T-cell (primary cell): ENCODE results near the gene SF1. TPM values are rescaled to one million over a fixed set of nuclear protein-coding genes. Genes with fewer than 3 reads are reported as not detected.
A peak's percentile ranks its signal among the peaks of the same experiment; 100 is the strongest.

Experiments used
- ATAC-seq, 4 experiments: fragments of 200-7000 bp in 3 of 4; fragments of 150-1000 bp in 1 of 4; cut with Tn5 transposase; replicated peaks in 1 of 4; 1 replicate in 3 of 4; 2 replicates in 1 of 4; pipeline ENCODE4 v1.10.0; 2021; ENCODE audit warnings: moderate library complexity in 3 of 4, mild to moderate bottlenecking in 2 of 4, moderate number of reproducible peaks in 1 of 4
- CTCF ChIA-PET, 2 donors: fragments of 300-600 bp; sonication (Branson Sonifier 250); formaldehyde crosslinking; loops; one replicate each; lab custom pipeline; 2022; ENCODE audit warnings: antibody characterized with exemption in 2 of 2; lab: Charles Lee
- POLR2A ChIA-PET, 2 donors: fragments of 300-600 bp; sonication (Branson Sonifier 250); formaldehyde crosslinking; loops; one replicate each; lab custom pipeline; 2022; ENCODE audit warnings: antibody characterized with exemption in 2 of 2; lab: Charles Lee
- DNase-seq, 35 experiments: peaks; one replicate each; pipeline versions ENCODE4 v3.0.0 to v3.0.0-alpha.2; 2013 to 2023
- H3K27ac ChIP-seq: one replicate; pipeline ENCODE4 v1.5.1; 2013; ENCODE audit warnings: low read length
- H3K27me3 ChIP-seq, 2 experiments: replicated peaks in 1 of 2; 1 replicate in 1 of 2; 2 replicates in 1 of 2; pipeline versions ENCODE4 v1.6.1 to v1.7.0; 2013; ENCODE audit warnings: low read length in 1 of 2, mixed read lengths in 1 of 2; ENCODE audit not compliant: control insufficient read depth in 2 of 2, insufficient read depth in 2 of 2; ENCODE audit errors: extremely low read depth in 1 of 2
- H3K36me3 ChIP-seq, 2 donors: 1 replicate in 1 of 2; 2 replicates in 1 of 2; pipeline versions ENCODE4 v1.6.1 to v1.7.0; 2013; ENCODE audit warnings: low read length in 1 of 2; ENCODE audit not compliant: control insufficient read depth in 2 of 2, insufficient read depth in 1 of 2; ENCODE audit errors: extremely low read depth in 1 of 2
- H3K4me1 ChIP-seq, 2 experiments: 1 replicate in 1 of 2; 2 replicates in 1 of 2; pipeline versions ENCODE4 v1.6.1 to v1.7.0; 2013; ENCODE audit warnings: low read length in 2 of 2, mixed read lengths in 1 of 2; ENCODE audit not compliant: insufficient read depth in 2 of 2, control insufficient read depth in 1 of 2; ENCODE audit errors: extremely low read depth in 1 of 2
- H3K4me3 ChIP-seq, 2 donors: 1 replicate in 1 of 2; 2 replicates in 1 of 2; pipeline versions ENCODE4 v1.5.1 to v1.7.0; 2013; ENCODE audit warnings: mild to moderate bottlenecking in 2 of 2, low read length in 1 of 2, moderate library complexity in 1 of 2; ENCODE audit not compliant: control insufficient read depth in 1 of 2; ENCODE audit errors: extremely low read depth in 1 of 2
- H3K9me3 ChIP-seq: 2 replicates; pipeline ENCODE4 v1.7.0; 2013
- H3K27ac Mint-ChIP-seq, 2 donors: one replicate each; pipeline ENCODE4 v1.8.0; 2020 to 2021; ENCODE audit warnings: mild to moderate bottlenecking in 2 of 2, mixed read lengths in 2 of 2
- H3K27me3 Mint-ChIP-seq, 2 donors: one replicate each; pipeline ENCODE4 v1.8.0; 2021 to 2022; ENCODE audit warnings: mixed read lengths in 2 of 2
- H3K36me3 Mint-ChIP-seq: one replicate; pipeline ENCODE4 v1.8.0; 2021; ENCODE audit warnings: mixed read lengths
- H3K4me1 Mint-ChIP-seq, 3 donors: one replicate each; pipeline ENCODE4 v1.8.0; 2020 to 2022; ENCODE audit warnings: mixed read lengths in 3 of 3, mild to moderate bottlenecking in 1 of 3
- H3K4me3 Mint-ChIP-seq, 3 donors: one replicate each; pipeline ENCODE4 v1.8.0; 2020 to 2022; ENCODE audit warnings: mild to moderate bottlenecking in 3 of 3, mixed read lengths in 3 of 3, moderate library complexity in 3 of 3
- H3K9me3 Mint-ChIP-seq, 3 donors: one replicate each; pipeline ENCODE4 v1.8.0; 2020 to 2022; ENCODE audit warnings: mixed read lengths in 3 of 3
- WGBS: methylation state at CpG from one replicate; pipeline ENCODE4 v1.1.5; 2013; ENCODE audit warnings: missing lambda C conversion rate; ENCODE audit not compliant: insufficient coverage; 5-methylcytosine and 5-hydroxymethylcytosine counted together
- total RNA-seq, 35 experiments: library from RNA in 6 of 35; stranded (reverse) in 6 of 35; fragments of 120-200 nt in 1 of 35; gene quantifications; one replicate each; pipeline versions ENCODE4 v1.2.1 to v1.2.4 and lab custom pipeline; 2013 to 2026

The SF1 gene
- total RNA-seq, 5 donors from 2014 or later (not counting 1 experiment from before 2014, with no cell fraction given) = 670 to 1,510 (median 732) TPM

- WGBS = 74% methylated on average over 10 of the region's 10 CpGs
- H3K27ac Mint-ChIP-seq = peak overlapping the region; percentile 86 to 89
- ChIA-PET CTCF (interaction anchor here (0.6 to 2.2 kb wide), 2 partner anchors 26 to 30 kb away, joined by 3 to 5 read pairs; no protein-coding TSS in a partner anchor), POLR2A (interaction anchor here (0.5 to 1.8 kb wide), 3 partner anchors 15 to 757 kb away, joined by 3 to 12 read pairs (median 3); no protein-coding TSS in a partner anchor)
- H3K9me3 Mint-ChIP-seq = no peaks in the 10 kb centered on the region
- peaks cover 3% of the 10 kb centered on the region for H3K36me3 Mint-ChIP-seq
- Histone ChIP-seq H3K27ac (peak overlapping the region; percentile 94), H3K36me3 (peaks cover under 1 to 9% of the 10 kb centered on the region in 2 donors), H3K4me3 (peak overlapping the region in 1 of 2 donors; percentile 65), H3K4me1 (peaks cover 8 to 58% of the 10 kb centered on the region in 2 experiments), H3K9me3 (no peaks in the 10 kb centered on the region), H3K27me3 (no peaks in the 10 kb centered on the region)
- ATAC-seq (no peak), DNase-seq (no peak)
- H3K27me3 Mint-ChIP-seq = no peaks in the 10 kb centered on the region
- H3K4me3 Mint-ChIP-seq = peak overlapping the region; percentile 49 to 96 (median 53)
- H3K4me1 Mint-ChIP-seq = peaks cover 33 to 42% (median 41%) of the 10 kb centered on the region in 3 donors
These were observed 31.9 kb downstream of the SF1 start for GRCh38 chr11:64746486-64746885.

DNA sequence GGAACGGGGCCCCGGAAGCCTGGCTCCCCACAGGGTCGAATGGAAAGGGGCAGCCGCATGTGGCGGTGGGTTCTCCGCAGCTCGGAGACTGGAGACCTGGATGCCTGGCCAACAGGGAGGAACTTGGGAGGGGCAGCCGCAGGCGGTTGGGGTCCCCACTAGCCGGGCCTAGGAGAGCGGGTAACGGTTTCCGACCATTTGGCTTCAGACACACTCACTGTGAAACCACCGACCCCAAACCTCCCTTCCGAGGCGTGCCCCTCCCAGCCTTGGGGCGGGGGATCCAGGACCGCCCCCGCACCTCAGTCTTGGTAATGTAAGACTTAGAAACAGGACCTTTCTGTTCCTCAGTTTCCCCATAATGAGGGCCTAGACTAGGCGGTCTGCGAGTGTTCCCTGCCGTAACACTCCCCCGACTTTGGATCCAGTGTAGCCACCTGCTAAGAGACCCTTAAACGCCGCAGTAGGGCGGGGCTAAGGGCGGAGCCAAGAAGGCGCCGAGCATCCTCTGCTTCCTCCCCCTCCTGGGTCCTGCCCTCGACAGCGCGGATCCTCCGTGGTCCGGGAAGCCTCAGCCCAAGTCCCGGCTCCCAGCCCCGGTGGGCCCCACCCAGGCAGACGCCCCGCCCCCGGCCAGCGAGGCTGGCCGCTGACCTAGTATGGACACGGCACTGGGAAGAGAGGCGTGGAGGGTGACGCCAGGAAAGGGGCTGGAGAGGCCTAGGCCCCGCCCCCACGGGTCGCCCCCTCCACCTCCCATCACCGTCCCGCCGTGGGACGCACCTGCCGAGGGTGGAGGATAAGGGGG lies 32.6 kb downstream of the SF1 start:
- H3K27ac Mint-ChIP-seq = peak overlapping the region; percentile 97 to 99
- H3K36me3 Mint-ChIP-seq = peaks cover 3% of the 10 kb centered on the region
- peaks cover 35 to 46% (median 43%) of the 10 kb centered on the region in 3 donors for H3K4me1 Mint-ChIP-seq
- DNase-seq (peak; percentile 67 to 88 (median 81)), ATAC-seq (peak; percentile 42 to 44 (median 44))
- no peaks in the 10 kb centered on the region for H3K9me3 Mint-ChIP-seq
- no peaks in the 10 kb centered on the region for H3K27me3 Mint-ChIP-seq
- peaks cover 8 to 59% of the 10 kb centered on the region in 2 experiments for H3K4me1 ChIP-seq
- ChIA-PET POLR2A (interaction anchor here in 1 of 2 donors (0.5 to 1.8 kb wide), 2 partner anchors 19 to 29 kb away, joined by 4 to 12 read pairs; no protein-coding TSS in a partner anchor), CTCF (interaction anchor here in 1 of 2 donors (2.2 to 2.5 kb wide), 2 partner anchors 27 to 32 kb away, joined by 5 to 14 read pairs; partner anchors contain the start of gene SF1)
- H3K36me3 ChIP-seq = peaks cover 0 to 12% of the 10 kb centered on the region in 2 donors
- H3K4me3 Mint-ChIP-seq = peak overlapping the region; percentile 93 to 96 (median 95)
- H3K27ac ChIP-seq = peak overlapping the region; percentile 94
- no peaks in the 10 kb centered on the region for H3K9me3 ChIP-seq
- no peaks in the 10 kb centered on the region for H3K27me3 ChIP-seq
- peak overlapping the region; percentile 65 to 72 for H3K4me3 ChIP-seq
- WGBS = under 1% methylated on average over 18 of the region's 52 CpGs

GRCh38 chr11:64745189-64745520 lies 33.2 kb downstream of the SF1 start:
- H3K4me1 Mint-ChIP-seq = peaks cover 35 to 46% (median 43%) of the 10 kb centered on the region in 3 donors
- H3K4me1 ChIP-seq = peaks cover 8 to 59% of the 10 kb centered on the region in 2 experiments
- no peaks in the 10 kb centered on the region for H3K27me3 ChIP-seq
- 0% methylated on average over 19 of the region's 20 CpGs for WGBS
- peak overlapping the region; percentile 93 to 96 (median 95) for H3K4me3 Mint-ChIP-seq
- CTCF ChIA-PET = interaction anchor here in 1 of 2 donors (1.4 to 2.5 kb wide), 3 partner anchors 19 to 33 kb away, joined by 5 to 14 read pairs (median 5); partner anchors contain the start of gene SF1
- H3K27ac ChIP-seq = peak overlapping the region; percentile 94
- peaks cover 1 to 17% of the 10 kb centered on the region in 2 donors for H3K36me3 ChIP-seq
- no peaks in the 10 kb centered on the region for H3K27me3 Mint-ChIP-seq
- DNase-seq (peak; percentile 77 to 96 (median 89)), ATAC-seq (peak; percentile 44 to 53 (median 51))
- H3K9me3 ChIP-seq = no peaks in the 10 kb centered on the region
- no peaks in the 10 kb centered on the region for H3K9me3 Mint-ChIP-seq
- peaks cover 5% of the 10 kb centered on the region for H3K36me3 Mint-ChIP-seq
- H3K27ac Mint-ChIP-seq = peak overlapping the region; percentile 97 to 99
- POLR2A ChIA-PET = interaction anchor here in 1 of 2 donors (0.5 to 1.4 kb wide), 2 partner anchors 19 to 30 kb away, joined by 4 to 6 read pairs; no protein-coding TSS in a partner anchor
- peak overlapping the region; percentile 65 to 72 for H3K4me3 ChIP-seq

DNA sequence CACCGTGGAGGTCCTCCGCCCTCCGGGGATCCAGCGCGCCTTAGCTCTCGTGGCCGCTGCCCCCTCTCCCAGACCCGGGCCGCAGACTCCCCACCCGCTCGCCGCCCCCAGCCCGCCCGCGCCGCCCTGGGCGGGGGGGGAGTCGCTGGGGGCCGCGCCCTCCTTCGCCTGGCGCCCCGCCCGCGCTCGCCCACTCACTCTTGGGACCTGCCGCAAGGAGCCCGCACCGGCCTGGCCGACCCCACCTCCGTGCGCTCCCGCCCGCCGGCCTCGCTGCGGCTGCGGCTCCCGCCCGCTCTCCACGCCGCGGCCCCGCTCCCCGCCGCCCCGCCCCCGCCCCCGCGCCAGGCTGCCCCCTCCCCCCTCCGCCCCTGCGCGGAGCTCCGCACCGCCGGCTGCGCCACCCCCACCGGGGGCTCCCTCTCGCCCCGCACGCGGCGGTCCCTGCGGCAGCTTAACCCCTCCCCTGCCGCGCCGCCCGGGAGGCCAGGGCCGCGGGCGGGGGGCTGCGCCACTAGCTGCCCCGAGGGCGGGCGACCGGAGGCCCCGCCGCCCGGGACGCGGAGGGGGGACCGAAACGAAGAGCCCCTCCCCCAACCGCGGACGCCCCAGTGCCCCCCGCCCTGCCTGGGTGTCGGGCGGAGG lies 33.7 kb downstream of the SF1 start:
- Mint-ChIP-seq H3K27ac (peak overlapping the region; percentile 98 to 99), H3K9me3 (no peaks in the 10 kb centered on the region), H3K36me3 (peaks cover 7% of the 10 kb centered on the region), H3K27me3 (no peaks in the 10 kb centered on the region), H3K4me3 (peak overlapping the region; percentile 95 to 97 (median 96)), H3K4me1 (peaks cover 34 to 45% (median 41%) of the 10 kb centered on the region in 3 donors)
- Histone ChIP-seq H3K4me3 (peak overlapping the region; percentile 93 to 97), H3K9me3 (no peaks in the 10 kb centered on the region), H3K36me3 (peaks cover 6 to 22% of the 10 kb centered on the region in 2 donors), H3K27ac (peak overlapping the region; percentile 92), H3K27me3 (no peaks in the 10 kb centered on the region), H3K4me1 (peaks cover 8 to 58% of the 10 kb centered on the region in 2 experiments)
- peak; percentile 4 to 15 (median 9) for ATAC-seq
- WGBS = under 1% methylated on average over 50 of the region's 89 CpGs
- ChIA-PET POLR2A (interaction anchor here (0.5 to 2.4 kb wide), 3 partner anchors 19 to 34 kb away, joined by 4 to 20 read pairs (median 6); partner anchors contain the start of gene SF1 (in 1 of the 2)), CTCF (interaction anchor here (0.5 to 2.5 kb wide), 7 partner anchors 20 to 535 kb away, joined by 3 to 14 read pairs (median 4); partner anchors contain the start of gene SF1 (in 1 of the 2))
- DNase-seq = peak in 15 of 35 experiments; percentile 20 to 66 (median 46)

GRCh38 chr11:64743591-64744543 lies 34.5 kb downstream of the SF1 start, which contains the start of gene RASGRP2:
RASGRP2 (minus strand) TSS chr11:64744142; CDS start chr11:64742866, 1,276 bp downstream.
- Mint-ChIP-seq H3K36me3 (peaks cover 11% of the 10 kb centered on the region), H3K27me3 (no peaks in the 10 kb centered on the region), H3K4me1 (peaks cover 40 to 45% (median 44%) of the 10 kb centered on the region in 3 donors), H3K9me3 (no peaks in the 10 kb centered on the region), H3K27ac (peak within 1 kb of the TSS; percentile 97 to 98), H3K4me3 (peak within 1 kb of the TSS; percentile 95 to 97 (median 96))
- WGBS = under 1% methylated on average over 52 of the region's 57 CpGs
- peak within 1 kb of the TSS; percentile 93 to 97 for H3K4me3 ChIP-seq
- peaks cover 6 to 30% of the 10 kb centered on the region in 2 donors for H3K36me3 ChIP-seq
- H3K9me3 ChIP-seq = no peaks in the 10 kb centered on the region
- ChIA-PET POLR2A (interaction anchor here (1.4 to 2.4 kb wide), 2 partner anchors 20 to 35 kb away, joined by 6 to 20 read pairs; partner anchors contain the start of gene SF1 (in 1 of the 2)), CTCF (interaction anchor here (0.5 to 2.5 kb wide), 7 partner anchors 20 to 536 kb away, joined by 3 to 14 read pairs (median 4); partner anchors contain the start of gene SF1 (in 1 of the 2))
- peak within 1 kb of the TSS; percentile 92 for H3K27ac ChIP-seq
- peaks cover 8 to 63% of the 10 kb centered on the region in 2 experiments for H3K4me1 ChIP-seq
- DNase-seq (peak; percentile 75 to 91 (median 86)), ATAC-seq (peak; percentile 46 to 63 (median 52))
- no peaks in the 10 kb centered on the region for H3K27me3 ChIP-seq
